ENCODE results near the gene VMP1.
"Not testable (repeated sequence)": the region's sequence is repeated elsewhere in the genome, so short reads cannot be mapped to it uniquely, and the experiment has no call there.

The VMP1 gene

GRCh38 chr17:59791603-59792457, 84.4 kb downstream of the VMP1 start:
- H3K4me3 ChIP-seq (ENCODE audit: low read length) = no peak overlapping the region
- no peak overlapping the region for H3K27ac ChIP-seq (ENCODE audit: low read depth, low read length)
- no peaks in the 10 kb centered on the region for H3K36me3 ChIP-seq (ENCODE audit: insufficient read depth, low read length)
- H3K9me3 ChIP-seq (ENCODE audit: insufficient read depth, low read depth, low read length) = no peaks in the 10 kb centered on the region
- 95% methylated on average over 7 of the region's 7 CpGs for WGBS
- H3K27me3 ChIP-seq (ENCODE audit: insufficient read depth, low read length) = no peaks in the 10 kb centered on the region
- peaks cover 13% of the 10 kb centered on the region for H3K4me1 ChIP-seq (ENCODE audit: insufficient read depth, low read length)
- no peak overlapping the region for H3K9ac ChIP-seq (ENCODE audit: low read depth, low read length)

- H3K27me3 ChIP-seq (ENCODE audit: insufficient read depth, low read length); H3K27ac ChIP-seq (ENCODE audit: low read depth, low read length); H3K4me1 ChIP-seq (ENCODE audit: insufficient read depth, low read length); H3K9me3 ChIP-seq (ENCODE audit: insufficient read depth, low read depth, low read length); H3K36me3 ChIP-seq (ENCODE audit: insufficient read depth, low read length); H3K4me3 ChIP-seq (ENCODE audit: low read length); H3K9ac ChIP-seq (ENCODE audit: low read depth, low read length): not testable (repeated sequence)
- WGBS = 97% methylated on average over 10 of the region's 10 CpGs
Measured at GRCh38 chr17:59792458-59792823, 85.0 kb downstream of the VMP1 start.

- Histone ChIP-seq H3K9me3 (ENCODE audit: insufficient read depth, low read depth, low read length) (no peaks in the 10 kb centered on the region), H3K27ac (ENCODE audit: low read depth, low read length) (no peak overlapping the region), H3K9ac (ENCODE audit: low read depth, low read length) (no peak overlapping the region), H3K4me3 (ENCODE audit: low read length) (no peak overlapping the region), H3K27me3 (ENCODE audit: insufficient read depth, low read length) (no peaks in the 10 kb centered on the region), H3K4me1 (ENCODE audit: insufficient read depth, low read length) (no peaks in the 10 kb centered on the region), H3K36me3 (ENCODE audit: insufficient read depth, low read length) (no peaks in the 10 kb centered on the region)
- 97% methylated on average over 4 of the region's 6 CpGs for WGBS
Measured at GRCh38 chr17:59793205-59793604, 85.8 kb downstream of the VMP1 start.

- Histone ChIP-seq H3K4me1 (ENCODE audit: insufficient read depth, low read length) (no peaks in the 10 kb centered on the region), H3K27ac (ENCODE audit: low read depth, low read length) (no peak overlapping the region), H3K27me3 (ENCODE audit: insufficient read depth, low read length) (no peaks in the 10 kb centered on the region), H3K4me3 (ENCODE audit: low read length) (no peak overlapping the region), H3K36me3 (ENCODE audit: insufficient read depth, low read length) (no peaks in the 10 kb centered on the region), H3K9ac (ENCODE audit: low read depth, low read length) (no peak overlapping the region), H3K9me3 (ENCODE audit: insufficient read depth, low read depth, low read length) (no peaks in the 10 kb centered on the region)
- WGBS = 95% methylated on average over 1 of the region's 4 CpGs
Measured at GRCh38 chr17:59796138-59796537, 88.7 kb downstream of the VMP1 start.

GRCh38 chr17:59796785-59797205, 89.3 kb downstream of the VMP1 start:
- no peak overlapping the region for H3K27ac ChIP-seq (ENCODE audit: low read depth, low read length)
- H3K9ac ChIP-seq (ENCODE audit: low read depth, low read length) = no peak overlapping the region
- 92% methylated on average over 2 of the region's 2 CpGs for WGBS
- H3K27me3 ChIP-seq (ENCODE audit: insufficient read depth, low read length) = no peaks in the 10 kb centered on the region
- H3K9me3 ChIP-seq (ENCODE audit: insufficient read depth, low read depth, low read length) = no peaks in the 10 kb centered on the region
- H3K4me3 ChIP-seq (ENCODE audit: low read length) = no peak overlapping the region
- H3K36me3 ChIP-seq (ENCODE audit: insufficient read depth, low read length) = no peaks in the 10 kb centered on the region
- no peaks in the 10 kb centered on the region for H3K4me1 ChIP-seq (ENCODE audit: insufficient read depth, low read length)

GRCh38 chr17:59798111-59798510, 90.7 kb downstream of the VMP1 start:
- no peaks in the 10 kb centered on the region for H3K4me1 ChIP-seq (ENCODE audit: insufficient read depth, low read length)
- H3K9me3 ChIP-seq (ENCODE audit: insufficient read depth, low read depth, low read length) = no peaks in the 10 kb centered on the region
- H3K9ac ChIP-seq (ENCODE audit: low read depth, low read length) = no peak overlapping the region
- no peak overlapping the region for H3K27ac ChIP-seq (ENCODE audit: low read depth, low read length)
- WGBS = 98% methylated on average over 4 of the region's 4 CpGs
- H3K36me3 ChIP-seq (ENCODE audit: insufficient read depth, low read length) = no peaks in the 10 kb centered on the region
- H3K27me3 ChIP-seq (ENCODE audit: insufficient read depth, low read length) = no peaks in the 10 kb centered on the region
- H3K4me3 ChIP-seq (ENCODE audit: low read length) = no peak overlapping the region

- Histone ChIP-seq H3K4me3 (ENCODE audit: low read length) (no peak overlapping the region), H3K27me3 (ENCODE audit: insufficient read depth, low read length) (no peaks in the 10 kb centered on the region), H3K9ac (ENCODE audit: low read depth, low read length) (no peak overlapping the region), H3K36me3 (ENCODE audit: insufficient read depth, low read length) (no peaks in the 10 kb centered on the region), H3K4me1 (ENCODE audit: insufficient read depth, low read length) (peaks cover 3% of the 10 kb centered on the region; the same call in 1 of the 2 replicates), H3K9me3 (ENCODE audit: insufficient read depth, low read depth, low read length) (no peaks in the 10 kb centered on the region), H3K27ac (ENCODE audit: low read depth, low read length) (no peak overlapping the region)
- 94% methylated on average over 6 of the region's 6 CpGs for WGBS
Measured at GRCh38 chr17:59800530-59800942, 93.1 kb downstream of the VMP1 start.

- Histone ChIP-seq H3K36me3 (ENCODE audit: insufficient read depth, low read length) (no peaks in the 10 kb centered on the region), H3K27ac (ENCODE audit: low read depth, low read length) (no peak overlapping the region), H3K27me3 (ENCODE audit: insufficient read depth, low read length) (no peaks in the 10 kb centered on the region), H3K9me3 (ENCODE audit: insufficient read depth, low read depth, low read length) (no peaks in the 10 kb centered on the region), H3K4me3 (ENCODE audit: low read length) (no peak overlapping the region), H3K4me1 (ENCODE audit: insufficient read depth, low read length) (peaks cover 3% of the 10 kb centered on the region; the same call in 1 of the 2 replicates), H3K9ac (ENCODE audit: low read depth, low read length) (no peak overlapping the region)
- 100% methylated on average over 2 of the region's 5 CpGs for WGBS
Measured at GRCh38 chr17:59802160-59802559, 94.7 kb downstream of the VMP1 start.

GRCh38 chr17:59804901-59805465, 97.5 kb downstream of the VMP1 start:
- Histone ChIP-seq H3K9ac (ENCODE audit: low read depth, low read length) (no peak overlapping the region), H3K27ac (ENCODE audit: low read depth, low read length) (no peak overlapping the region), H3K4me3 (ENCODE audit: low read length) (no peak overlapping the region), H3K4me1 (ENCODE audit: insufficient read depth, low read length) (peaks cover 3% of the 10 kb centered on the region; the same call in 1 of the 2 replicates), H3K36me3 (ENCODE audit: insufficient read depth, low read length) (no peaks in the 10 kb centered on the region), H3K27me3 (ENCODE audit: insufficient read depth, low read length) (no peaks in the 10 kb centered on the region), H3K9me3 (ENCODE audit: insufficient read depth, low read depth, low read length) (no peaks in the 10 kb centered on the region)
- 87% methylated on average over 6 of the region's 6 CpGs for WGBS

GRCh38 chr17:59806322-59806721, 98.9 kb downstream of the VMP1 start:
- H3K4me3 ChIP-seq (ENCODE audit: low read length); H3K4me1 ChIP-seq (ENCODE audit: insufficient read depth, low read length); H3K27me3 ChIP-seq (ENCODE audit: insufficient read depth, low read length); H3K36me3 ChIP-seq (ENCODE audit: insufficient read depth, low read length); H3K9me3 ChIP-seq (ENCODE audit: insufficient read depth, low read depth, low read length); H3K27ac ChIP-seq (ENCODE audit: low read depth, low read length); H3K9ac ChIP-seq (ENCODE audit: low read depth, low read length): not testable (repeated sequence)
- 97% methylated on average over 6 of the region's 6 CpGs for WGBS

- Histone ChIP-seq H3K27me3 (ENCODE audit: insufficient read depth, low read length) (no peaks in the 10 kb centered on the region), H3K4me3 (ENCODE audit: low read length) (no peak overlapping the region), H3K4me1 (ENCODE audit: insufficient read depth, low read length) (peaks cover 3% of the 10 kb centered on the region; the same call in 1 of the 2 replicates), H3K27ac (ENCODE audit: low read depth, low read length) (no peak overlapping the region), H3K9me3 (ENCODE audit: insufficient read depth, low read depth, low read length) (no peaks in the 10 kb centered on the region), H3K9ac (ENCODE audit: low read depth, low read length) (no peak overlapping the region), H3K36me3 (ENCODE audit: insufficient read depth, low read length) (peaks cover 12% of the 10 kb centered on the region)
- 100% methylated on average over 3 of the region's 4 CpGs for WGBS
Measured at GRCh38 chr17:59807892-59808509, 100.5 kb downstream of the VMP1 start.
